OCI-LY7 (cell line): ENCODE data around the gene ATP2C1. TPM values are rescaled to one million over a fixed set of nuclear protein-coding genes. Genes with fewer than 3 reads are reported as not detected.

Experiments
- Bru-seq: library from RNA; stranded (reverse); fragments of 400-500 nt; gene quantifications from one replicate; lab custom pipeline; 2021; lab: Mats Ljungman, UMichigan
- BruChase-seq, 2 experiments: library from RNA; stranded (reverse); fragments of 400-500 nt; gene quantifications; one replicate each; lab custom pipeline; 2021; lab: Mats Ljungman, UMichigan
- BruUV-seq: library from RNA; stranded (reverse); fragments of 400-500 nt; replicated peaks from 2 replicates; lab custom pipeline; 2021; lab: Mats Ljungman, UMichigan
- CTCF ChIA-PET: fragments of 300-600 bp; sonication (Branson Sonifier 250); formaldehyde crosslinking; loops from one replicate; lab custom pipeline; 2022; ENCODE audit warnings: antibody characterized with exemption; ENCODE audit not compliant: unreplicated experiment; lab: Charles Lee
- POLR2A ChIA-PET: fragments of 300-600 bp; sonication (Branson Sonifier 250); formaldehyde crosslinking; loops from one replicate; lab custom pipeline; 2022; ENCODE audit warnings: antibody characterized with exemption; lab: Charles Lee
- DNase-seq: peaks from one replicate; pipeline ENCODE4 v3.0.0-alpha.2; 2015; ENCODE audit warnings: low spot score
- H2AFZ ChIP-seq: fragments of 200-600 bp; sonication (generic), shearing (Covaris generic); 2 replicates; pipeline ENCODE4 v1.6.1; 2014; ENCODE audit warnings: mild to moderate bottlenecking, antibody characterized with exemption, low read length, moderate library complexity
- H3K27ac ChIP-seq: fragments of 200-600 bp; sonication (generic); 2 replicates; pipeline ENCODE4 v1.5.1; 2014; ENCODE audit warnings: mixed run types, low read depth, mild to moderate bottlenecking, moderate library complexity, low read length, inconsistent platforms; ENCODE audit not compliant: poor library complexity, severe bottlenecking
- H3K36me3 ChIP-seq: fragments of 200-600 bp; sonication (generic); 2 replicates; pipeline ENCODE4 v1.6.1; 2014; ENCODE audit warnings: mild to moderate bottlenecking, antibody characterized with exemption, low read length, moderate library complexity, mixed read lengths; ENCODE audit not compliant: insufficient read depth
- H3K4me1 ChIP-seq: fragments of 200-600 bp; sonication (generic); 2 replicates; pipeline ENCODE4 v1.5.1; 2014; ENCODE audit warnings: mild to moderate bottlenecking, low read length; ENCODE audit not compliant: insufficient read depth, poor library complexity, severe bottlenecking
- H3K4me2 ChIP-seq: fragments of 200-600 bp; sonication (generic); 2 replicates; pipeline ENCODE4 v1.6.1; 2014; ENCODE audit warnings: mild to moderate bottlenecking, low read length
- H3K4me3 ChIP-seq: fragments of 200-600 bp; sonication (generic); 2 replicates; pipeline ENCODE4 v1.5.1; 2014; ENCODE audit warnings: mild to moderate bottlenecking, low read depth, low read length; ENCODE audit not compliant: poor library complexity, severe bottlenecking
- H3K79me2 ChIP-seq: fragments of 200-600 bp; sonication (generic); 2 replicates; pipeline ENCODE4 v1.6.1; 2016; ENCODE audit warnings: low read depth, mild to moderate bottlenecking, low read length, moderate library complexity, mixed read lengths; ENCODE audit not compliant: insufficient read depth
- H3K9me2 ChIP-seq: fragments of 200-600 bp; sonication (generic); 2 replicates; pipeline ENCODE4 v1.6.1; 2016; ENCODE audit warnings: mild to moderate bottlenecking, low read length, mixed read lengths; ENCODE audit not compliant: insufficient read depth
- H3K9me3 ChIP-seq: fragments of 200-600 bp; sonication (generic); 2 replicates; pipeline ENCODE4 v1.6.1; 2014; ENCODE audit warnings: mild to moderate bottlenecking, mixed run types, low read length, mixed read lengths
- H4K20me1 ChIP-seq: fragments of 200-600 bp; sonication (generic); 2 replicates; pipeline ENCODE4 v1.6.1; 2014; ENCODE audit warnings: mild to moderate bottlenecking, antibody characterized with exemption, low read length, moderate library complexity, mixed read lengths; ENCODE audit not compliant: insufficient read depth
- CTCF ChIP-seq: fragments of 200-600 bp; sonication (generic); conservative IDR thresholded peaks from 2 replicates; pipeline ENCODE4 v1.5.1; 2014; ENCODE audit warnings: mild to moderate bottlenecking, antibody characterized with exemption, low read length, moderate library complexity, mixed read lengths
- EZH2phosphoT487 ChIP-seq: fragments of 200-600 bp; sonication (generic); IDR thresholded peaks from 2 replicates; pipeline ENCODE4 v1.6.1; 2018; ENCODE audit warnings: low read depth, borderline replicate concordance, mild to moderate bottlenecking, mixed run types, antibody characterized with exemption, low read length, moderate library complexity, mixed read lengths
- intact Hi-C: fragments of 100-400 bp; cut with micrococcal nuclease; formaldehyde crosslinking; loops from one replicate; pipeline ENCODE4 v1.10.0; 2022; ENCODE audit not compliant: unreplicated experiment
- long read RNA-seq: library from polyadenylated mRNA; stranded (forward); transcript quantifications from one replicate; pipeline ENCODE4 v2.0.0, GENCODE V29; 2022
- total RNA-seq, 2 experiments: library from RNA; depleted of rRNA in 1 of 2; stranded (reverse); fragments of >200 nt in 1 of 2; shearing (Covaris generic) in 1 of 2; gene quantifications; 2 replicates each; pipeline ENCODE4 v1.2.3, GENCODE V29; 2014 to 2022

Gene ATP2C1
- total RNA-seq (2014; rRNA removed; shearing (Covaris generic)) (28.6 and 31.1 TPM in 2 replicates), total RNA-seq (2022) (46.2 and 56.8 TPM in 2 replicates), Bru-seq, nascent RNA (percentile 82 among the genes with signal in this experiment), BruChase-seq, experiment 1, labeled RNA remaining after a 6-hour chase (percentile 65 among the genes with signal in this experiment), BruChase-seq, experiment 2, labeled RNA remaining after a 2-hour chase (percentile 70 among the genes with signal in this experiment)
- long read RNA-seq, full-length matches to known transcripts: 57 of 107 reads
- long read RNA-seq, partial matches to known transcripts: 11 of 107 reads
- long read RNA-seq, other reads (novel, unspliced or antisense): 39 of 107 reads

GRCh38 chr3:130893376-130894129 lies at the start of gene ATP2C1:
Gene ATP2C1 (plus strand): TSS chr3:130894084. CDS start chr3:130894770, 686 bp downstream.
- H3K9me2 ChIP-seq: no peaks in the 10 kb centered on the region

GRCh38 chr3:130844462-130844861 lies 49.4 kb upstream of the ATP2C1 start:
- intact Hi-C loops: no loop called here
- H3K9me3 ChIP-seq: no peaks in the 10 kb centered on the region
- no peak overlapping the region for H3K4me3 ChIP-seq
- no peak overlapping the region for H3K27ac ChIP-seq
- H3K79me2 ChIP-seq: no peaks in the 10 kb centered on the region
- H4K20me1 ChIP-seq: no peaks in the 10 kb centered on the region
- peaks cover 2% of the 10 kb centered on the region for H3K4me1 ChIP-seq
- H3K4me2 ChIP-seq: no peak overlapping the region
- H3K9me2 ChIP-seq: no peaks in the 10 kb centered on the region
- no TSS peak for BruUV-seq
- ChIA-PET POLR2A (interaction anchor here (0.6 to 0.7 kb wide), 2 partner anchors 70 to 618 kb away, joined by 3 read pairs; no protein-coding TSS in a partner anchor), CTCF (no interaction called here)
- TF ChIP-seq CTCF (no peak), EZH2phosphoT487 (no peak)
- H3K36me3 ChIP-seq: no peaks in the 10 kb centered on the region
- no peak for DNase-seq
- no peak overlapping the region for H2AFZ ChIP-seq

More at GRCh38 chr3:130893376-130894129, at the start of gene ATP2C1:
- H2AFZ ChIP-seq: peak within 1 kb of the TSS; percentile 87
- H3K4me1 ChIP-seq: peaks cover 33% of the 10 kb centered on the region
- H4K20me1 ChIP-seq: peaks cover 31% of the 10 kb centered on the region
- BruUV-seq: TSS peak; percentile 85
- H3K4me3 ChIP-seq: peak within 1 kb of the TSS; percentile 80
- H3K36me3 ChIP-seq: no peaks in the 10 kb centered on the region
- H3K4me2 ChIP-seq: peak within 1 kb of the TSS; percentile 91
- no peak for TF ChIP-seq EZH2phosphoT487
- TF ChIP-seq CTCF: no peak
- no peaks in the 10 kb centered on the region for H3K9me3 ChIP-seq
- peaks cover 44% of the 10 kb centered on the region for H3K79me2 ChIP-seq
- intact Hi-C loops: loop anchor here (1.0 to 10.0 kb wide), 4 partner anchors 133 to 1521 kb away; partner anchors contain the start of genes ASTE1, DNAJC13, MRPL3 and NEK11
- peak within 1 kb of the TSS; percentile 68 for H3K27ac ChIP-seq
- POLR2A ChIA-PET: interaction anchor here (0.6 to 3.1 kb wide), 10 partner anchors 10 to 168 kb away, joined by 3 to 16 read pairs (median 6); partner anchors contain the start of genes ASTE1 and NEK11
- peak; percentile 95 for DNase-seq
- CTCF ChIA-PET: interaction anchor here (0.6 to 2.2 kb wide), 5 partner anchors 20 to 1317 kb away, joined by 3 to 8 read pairs (median 3); no protein-coding TSS in a partner anchor
